Measurements from ENCODE around the gene LAMA2. TPM values are rescaled to one million over a fixed set of nuclear protein-coding genes. Genes with fewer than 3 reads are reported as not detected.

LAMA2 gene
- total and polyA plus RNA-seq, 2 donors (not counting 1 experiment from before 2014, with no cell fraction given), result 19.5 to 67.5 TPM

GRCh38 chr6:129543981-129544380 lies 661.0 kb downstream of the LAMA2 start:
- peaks cover under 1% of the 10 kb centered on the region for H3K36me3 ChIP-seq (ENCODE audit: control insufficient read depth, insufficient read depth, low read length)
- H3K9ac ChIP-seq (ENCODE audit: insufficient read depth, low read length), result no peak overlapping the region
- H3K9me3 ChIP-seq (ENCODE audit: control insufficient read depth, insufficient read depth, low read depth, low read length), result no peaks in the 10 kb centered on the region
- no peaks in the 10 kb centered on the region for H4K20me1 ChIP-seq (ENCODE audit: control insufficient read depth, extremely low read depth, insufficient read depth, low read length)
- H3K27ac ChIP-seq (ENCODE audit: insufficient read depth, low read length), result no peak overlapping the region
- no peaks in the 10 kb centered on the region for H3K79me2 ChIP-seq (ENCODE audit: control insufficient read depth, insufficient read depth, low read length)
- no peaks in the 10 kb centered on the region for H3K4me1 ChIP-seq (ENCODE audit: control insufficient read depth, extremely low read depth, insufficient read depth, low read length)
- no peaks in the 10 kb centered on the region for H3K27me3 ChIP-seq (ENCODE audit: control insufficient read depth, insufficient read depth, low read length)
- peak; percentile 16 to 30 for DNase-seq (ENCODE audit: low read depth in 2 of 2)
- no peak overlapping the region for H2AFZ ChIP-seq (ENCODE audit: low read length)
- H3K4me2 ChIP-seq (ENCODE audit: extremely low read depth, insufficient read depth, low read length), result no peak overlapping the region
- no peak overlapping the region for H3K4me3 ChIP-seq (replicated peaks in 1 of 4; ENCODE audit: control extremely low read depth in 1 of 4, insufficient read depth in 1 of 4, low read depth in 3 of 4, low read length in 4 of 4)
- TF ChIP-seq CTCF (conservative IDR thresholded peaks at IDR 0.05 in 1 of 2, IDR thresholded peaks at IDR 0.05 in 1 of 2; ENCODE audit: low read depth in 1 of 2, low read length in 2 of 2) (no peak), EZH2 (IDR thresholded peaks at IDR 0.05; ENCODE audit: low read length, missing control alignments) (no peak)

GRCh38 chr6:129544892-129545612 lies 662.1 kb downstream of the LAMA2 start:
- no peaks in the 10 kb centered on the region for H3K27me3 ChIP-seq (ENCODE audit: control insufficient read depth, insufficient read depth, low read length)
- no peak overlapping the region for H3K9ac ChIP-seq (ENCODE audit: insufficient read depth, low read length)
- no peak overlapping the region for H3K4me2 ChIP-seq (ENCODE audit: extremely low read depth, insufficient read depth, low read length)
- no peaks in the 10 kb centered on the region for H3K36me3 ChIP-seq (ENCODE audit: control insufficient read depth, insufficient read depth, low read length)
- H3K4me1 ChIP-seq (ENCODE audit: control insufficient read depth, extremely low read depth, insufficient read depth, low read length), result no peaks in the 10 kb centered on the region
- no peak overlapping the region for H2AFZ ChIP-seq (ENCODE audit: low read length)
- H3K79me2 ChIP-seq (ENCODE audit: control insufficient read depth, insufficient read depth, low read length), result no peaks in the 10 kb centered on the region
- H3K9me3 ChIP-seq (ENCODE audit: control insufficient read depth, insufficient read depth, low read depth, low read length), result no peaks in the 10 kb centered on the region
- TF ChIP-seq CTCF (conservative IDR thresholded peaks at IDR 0.05 in 1 of 2, IDR thresholded peaks at IDR 0.05 in 1 of 2; ENCODE audit: low read depth in 1 of 2, low read length in 2 of 2), result no peak
- no peak for TF ChIP-seq EZH2 (IDR thresholded peaks at IDR 0.05; ENCODE audit: low read length, missing control alignments)
- H3K4me3 ChIP-seq (replicated peaks in 1 of 4; ENCODE audit: control extremely low read depth in 1 of 4, insufficient read depth in 1 of 4, low read depth in 3 of 4, low read length in 4 of 4), result no peak overlapping the region
- H3K27ac ChIP-seq (ENCODE audit: insufficient read depth, low read length), result no peak overlapping the region
- H4K20me1 ChIP-seq (ENCODE audit: control insufficient read depth, extremely low read depth, insufficient read depth, low read length), result no peaks in the 10 kb centered on the region
- no peak for DNase-seq (ENCODE audit: low read depth in 2 of 2)

GRCh38 chr6:129546702-129547101 lies 663.8 kb downstream of the LAMA2 start:
- H3K4me3 ChIP-seq (replicated peaks in 1 of 4; ENCODE audit: control extremely low read depth in 1 of 4, insufficient read depth in 1 of 4, low read depth in 3 of 4, low read length in 4 of 4), result no peak overlapping the region
- H2AFZ ChIP-seq (ENCODE audit: low read length), result no peak overlapping the region
- no peaks in the 10 kb centered on the region for H3K9me3 ChIP-seq (ENCODE audit: control insufficient read depth, insufficient read depth, low read depth, low read length)
- no peak overlapping the region for H3K27ac ChIP-seq (ENCODE audit: insufficient read depth, low read length)
- no peaks in the 10 kb centered on the region for H4K20me1 ChIP-seq (ENCODE audit: control insufficient read depth, extremely low read depth, insufficient read depth, low read length)
- H3K4me2 ChIP-seq (ENCODE audit: extremely low read depth, insufficient read depth, low read length), result no peak overlapping the region
- no peaks in the 10 kb centered on the region for H3K27me3 ChIP-seq (ENCODE audit: control insufficient read depth, insufficient read depth, low read length)
- no peak for DNase-seq (ENCODE audit: low read depth in 2 of 2)
- H3K9ac ChIP-seq (ENCODE audit: insufficient read depth, low read length), result no peak overlapping the region
- H3K4me1 ChIP-seq (ENCODE audit: control insufficient read depth, extremely low read depth, insufficient read depth, low read length), result no peaks in the 10 kb centered on the region
- TF ChIP-seq EZH2 (IDR thresholded peaks at IDR 0.05; ENCODE audit: low read length, missing control alignments), result no peak
- no peaks in the 10 kb centered on the region for H3K79me2 ChIP-seq (ENCODE audit: control insufficient read depth, insufficient read depth, low read length)
- H3K36me3 ChIP-seq (ENCODE audit: control insufficient read depth, insufficient read depth, low read length), result no peaks in the 10 kb centered on the region

All from fibroblast of lung (primary cell).